Fibroblast of the conjunctiva (primary cell): Measurements from ENCODE around the gene FHIT.
"Not testable (repeated sequence)": the region's sequence is repeated elsewhere in the genome, so short reads cannot be mapped to it uniquely, and the experiment has no call there.

Source experiments
- DNase-seq: peaks from one replicate; pipeline ENCODE4 v3.0.0-alpha.2; 2010; ENCODE audit warnings: low read depth

FHIT gene

DNA sequence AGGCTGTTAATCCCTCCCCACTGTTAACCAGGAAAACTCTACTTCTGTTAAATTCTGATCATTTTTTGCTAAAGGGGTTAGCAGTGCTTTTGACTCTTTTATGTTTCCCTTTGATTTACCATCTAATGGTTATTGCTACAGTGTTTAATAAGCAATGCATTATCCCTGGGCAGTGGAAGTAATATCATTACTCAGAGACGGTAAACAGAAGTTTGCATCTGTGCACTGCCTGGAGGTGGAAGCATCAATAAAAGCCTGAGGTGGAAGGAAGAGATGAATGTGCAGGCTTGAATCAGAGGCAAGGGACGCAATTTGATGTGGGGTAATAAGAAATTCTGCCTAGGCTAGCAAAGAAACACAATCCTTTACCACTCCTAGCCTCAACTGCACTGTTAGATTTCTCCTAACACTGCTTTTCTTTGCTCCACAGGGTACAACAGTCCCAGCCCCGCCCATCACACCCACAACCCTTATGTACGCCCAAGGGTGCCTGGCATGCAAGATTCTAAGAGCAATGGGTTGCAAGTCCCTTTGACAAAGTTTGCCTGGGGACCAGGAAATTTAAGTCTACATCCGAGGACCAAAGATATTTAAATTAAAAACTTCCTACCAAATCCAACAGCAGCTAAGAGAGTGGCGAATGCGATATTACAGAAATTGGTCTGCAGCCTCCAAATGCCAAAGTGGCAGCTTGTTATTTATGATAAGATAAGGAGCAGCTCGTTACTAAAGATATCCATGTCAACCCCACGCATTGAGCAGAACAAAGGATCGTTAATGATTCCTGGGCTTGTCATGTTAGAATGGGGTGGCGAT, 261.4 kb downstream of the FHIT start:
- DNase-seq, result no peak

DNA sequence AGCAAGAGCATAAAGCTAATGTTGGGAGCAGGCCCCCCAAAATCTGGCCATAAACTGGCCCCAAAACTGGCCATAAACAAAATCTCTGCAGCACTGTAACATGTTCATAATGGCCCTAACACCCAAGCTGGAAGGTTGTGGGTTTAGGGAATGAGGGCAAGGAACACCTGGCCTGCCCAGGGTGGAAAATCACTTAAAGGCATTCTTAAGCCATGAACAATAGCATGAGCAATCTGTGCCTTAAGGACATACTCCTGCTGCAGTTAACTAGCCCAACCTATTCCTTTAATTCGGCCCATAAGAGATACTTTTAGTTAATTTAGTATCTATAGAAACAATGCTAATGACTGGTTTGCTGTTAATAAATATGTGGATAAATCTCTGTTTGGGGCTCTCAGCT, 264.1 kb downstream of the FHIT start:
- DNase-seq, result not testable (repeated sequence)

DNA sequence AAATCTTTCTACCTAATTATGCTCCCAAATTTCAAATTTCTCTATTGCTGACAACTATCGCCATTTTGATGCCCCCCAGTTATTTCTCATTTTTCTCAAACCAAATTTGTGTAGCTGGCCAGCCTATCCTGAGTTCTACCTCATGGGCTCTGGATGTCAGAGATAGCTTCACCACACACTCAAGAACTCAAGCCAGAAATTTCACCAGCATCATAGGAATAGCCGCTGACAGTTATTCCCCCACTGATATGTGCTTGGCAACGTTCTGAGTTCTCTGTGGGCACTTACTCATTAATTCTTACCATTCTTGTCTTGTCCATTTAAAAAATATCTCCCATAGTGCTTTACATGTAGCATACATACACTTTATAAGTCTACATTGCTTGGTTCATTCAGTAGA, 264.7 kb downstream of the FHIT start:
- no peak for DNase-seq

DNA sequence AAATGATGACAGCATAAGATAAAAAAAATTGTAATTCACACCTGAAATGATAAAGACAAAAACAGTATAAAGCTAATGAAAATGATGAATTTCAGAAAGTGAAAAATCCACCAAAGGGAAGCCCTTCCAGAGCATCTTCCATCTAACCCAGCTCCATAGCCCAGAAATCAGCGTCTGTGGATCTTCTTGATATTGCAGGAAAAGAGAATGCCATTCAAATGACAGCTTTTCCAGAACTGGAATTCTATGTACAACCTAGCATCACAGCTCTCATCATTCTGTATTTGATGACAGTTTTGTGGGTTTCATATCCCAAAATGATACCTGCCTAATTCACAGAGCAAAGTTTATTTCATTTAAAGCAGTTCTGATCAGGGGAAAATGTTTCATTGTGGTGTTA, 267.3 kb downstream of the FHIT start:
- DNase-seq, result no peak

DNA sequence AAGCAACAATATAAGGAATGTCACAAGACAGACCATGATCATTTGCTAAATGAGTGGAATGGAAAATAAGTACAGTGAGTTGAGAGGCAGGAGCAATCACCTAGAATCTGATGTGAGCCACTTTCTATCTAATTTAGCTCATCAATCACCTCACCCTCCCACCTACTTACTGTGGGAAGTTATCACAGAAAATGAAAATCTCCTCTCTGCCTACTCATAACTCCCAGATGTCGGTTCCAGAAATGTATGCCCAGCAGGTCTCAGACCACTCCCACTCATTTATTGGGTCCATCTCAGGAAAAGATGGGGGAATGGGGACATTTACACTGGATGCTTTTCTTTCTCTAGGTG, 270.9 kb downstream of the FHIT start:
- DNase-seq, result no peak

DNA sequence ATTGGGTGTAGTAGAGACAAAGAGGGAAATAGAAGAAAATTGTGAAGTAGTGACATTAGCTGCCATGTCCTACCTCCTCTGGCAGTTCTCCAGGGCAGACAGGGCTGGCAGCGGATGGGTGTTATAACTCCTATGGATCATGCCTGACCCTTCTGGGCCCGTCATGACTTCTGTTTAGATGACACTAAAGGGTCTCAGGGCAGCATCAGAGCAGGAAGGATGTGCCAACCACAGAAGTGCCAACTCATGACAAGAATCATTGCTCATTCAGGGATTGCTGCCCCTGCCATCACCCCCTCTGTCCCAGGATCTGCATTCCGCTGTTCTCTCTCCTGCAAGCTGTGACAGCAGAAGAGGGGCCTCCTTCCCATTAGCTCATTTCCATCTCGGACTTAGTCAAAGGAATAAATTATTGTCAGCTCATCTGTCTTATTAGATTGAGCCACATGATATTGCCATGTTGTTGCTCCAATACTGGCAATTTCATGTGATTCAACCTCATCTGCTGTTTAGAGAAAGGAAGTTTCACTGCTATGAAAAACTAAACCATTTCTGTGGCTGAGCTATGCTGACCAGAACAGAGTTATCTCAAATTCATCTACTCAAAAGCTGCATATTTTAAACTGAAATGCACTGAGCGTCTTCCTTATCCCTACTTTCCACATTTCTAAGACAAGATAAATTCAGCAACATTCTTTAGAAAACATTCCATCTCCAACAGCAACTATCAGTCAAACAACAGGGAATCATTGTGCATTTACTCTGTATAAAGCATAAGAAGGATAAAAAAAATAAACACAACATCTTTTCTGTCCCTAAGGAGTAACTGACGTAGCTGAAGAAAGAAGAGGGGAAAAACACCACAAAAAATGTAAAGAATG, 271.6 kb downstream of the FHIT start:
- peak; percentile 23 for DNase-seq

DNA sequence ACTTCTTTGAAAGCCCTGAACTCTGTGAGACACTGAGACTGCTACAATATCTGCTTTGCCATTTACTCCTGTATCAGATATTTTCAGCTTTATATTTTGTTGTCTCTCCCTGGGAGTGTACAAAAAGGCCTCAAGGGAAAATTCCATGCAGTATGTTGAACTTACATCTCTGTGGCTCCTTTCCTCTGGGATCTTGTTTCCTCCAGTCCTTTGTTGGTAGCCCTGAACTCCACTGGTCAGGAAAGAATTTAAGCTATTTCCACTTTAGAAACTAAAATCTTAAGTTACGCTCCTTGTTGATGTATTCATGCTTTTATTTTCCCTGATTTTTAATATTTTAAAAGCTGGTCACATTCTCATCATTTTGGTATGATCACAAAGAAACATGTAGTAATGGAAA, 277.9 kb downstream of the FHIT start:
- DNase-seq, result no peak

DNA sequence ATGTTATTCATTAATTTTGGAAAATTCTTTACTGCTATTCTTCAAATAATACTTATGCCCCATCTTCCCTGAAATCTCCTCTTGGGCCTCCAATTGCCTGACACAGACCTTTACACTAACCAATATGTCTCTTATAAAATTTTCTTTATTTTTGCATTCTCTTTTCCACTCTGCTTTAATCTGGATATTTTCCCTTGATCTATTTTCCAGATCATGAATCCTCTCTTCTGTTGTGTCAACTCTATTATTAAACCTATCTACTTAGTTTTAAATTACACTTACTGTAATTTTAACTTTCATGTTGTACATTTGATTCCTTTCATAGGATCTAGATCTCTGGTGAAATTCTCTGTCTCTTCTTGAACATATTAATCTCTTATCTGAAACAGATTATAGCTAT, 278.7 kb downstream of the FHIT start:
- no peak for DNase-seq

DNA sequence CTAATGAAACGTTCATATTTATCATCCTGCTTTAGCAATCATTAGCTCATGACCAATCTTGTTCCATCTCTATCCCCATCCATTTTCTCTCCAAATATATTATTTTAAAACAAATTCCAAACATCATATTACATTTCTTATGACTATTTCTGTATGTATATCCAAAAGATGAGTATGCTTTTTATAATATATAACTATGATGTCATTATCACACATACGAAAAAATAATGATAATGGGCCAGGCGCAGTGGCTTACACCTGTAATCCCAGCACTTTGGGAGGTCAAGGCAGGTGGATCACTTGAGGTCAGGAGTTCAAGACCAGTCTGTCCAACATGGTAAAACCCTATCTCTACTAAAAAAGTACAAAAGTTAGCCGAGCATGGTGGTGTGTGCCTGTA, 280.4 kb downstream of the FHIT start:
- DNase-seq, result no peak

DNA sequence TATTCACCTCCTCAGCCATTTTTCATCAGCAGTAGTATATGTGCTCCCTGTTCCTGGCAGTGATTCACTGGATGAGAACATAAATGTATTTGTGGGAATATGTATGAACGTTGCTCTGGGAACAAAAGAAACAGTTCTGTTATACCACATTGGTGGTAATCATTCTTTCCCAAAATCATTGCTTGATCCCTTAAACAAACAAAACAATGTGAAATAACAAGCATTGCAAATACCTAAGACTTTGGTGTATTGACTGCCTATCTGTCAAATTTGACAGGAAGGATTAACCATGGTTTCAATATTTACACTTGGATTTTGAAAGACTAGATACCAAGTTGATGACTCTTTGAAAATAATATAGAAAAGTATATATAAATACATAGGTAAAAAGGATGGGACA, 284.1 kb downstream of the FHIT start:
- no peak for DNase-seq

DNA sequence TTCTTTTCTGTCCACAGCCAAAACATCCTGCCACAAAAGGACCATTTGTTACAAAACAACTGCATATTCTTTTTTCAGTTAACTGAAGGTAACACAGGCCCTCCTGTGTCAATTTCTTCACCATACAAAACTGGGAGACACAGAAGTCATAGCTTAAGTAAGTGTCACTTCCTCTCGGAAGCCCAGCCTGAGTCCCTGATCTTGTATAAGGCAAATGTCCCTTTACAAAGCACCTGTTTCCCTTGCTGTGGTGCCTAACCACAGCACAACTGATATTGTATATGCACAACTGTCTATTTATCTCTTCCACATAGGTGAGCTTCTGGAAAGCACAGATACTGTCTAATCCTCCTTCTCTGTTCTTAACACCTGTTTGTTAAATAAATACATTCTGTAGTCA, 293.7 kb downstream of the FHIT start:
- DNase-seq, result no peak

DNA sequence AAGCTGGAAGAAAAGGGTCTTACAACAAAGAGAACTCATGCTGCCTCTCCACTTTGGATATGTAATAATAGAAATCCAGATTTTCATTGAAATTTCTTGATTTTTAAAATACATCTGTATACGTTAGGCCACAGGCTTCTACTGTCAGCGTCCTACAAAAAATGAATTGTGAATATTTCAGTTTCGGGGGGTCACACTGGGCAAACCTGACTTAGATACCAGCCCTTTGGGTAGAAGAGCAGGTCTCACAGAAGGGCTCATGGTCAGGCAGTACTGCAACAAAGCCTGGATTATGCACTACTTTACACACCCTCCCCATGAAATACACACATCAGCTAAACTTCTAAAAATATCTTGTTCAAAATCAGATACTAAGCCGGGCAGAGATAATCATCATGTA, 294.5 kb downstream of the FHIT start:
- DNase-seq, result no peak

DNA sequence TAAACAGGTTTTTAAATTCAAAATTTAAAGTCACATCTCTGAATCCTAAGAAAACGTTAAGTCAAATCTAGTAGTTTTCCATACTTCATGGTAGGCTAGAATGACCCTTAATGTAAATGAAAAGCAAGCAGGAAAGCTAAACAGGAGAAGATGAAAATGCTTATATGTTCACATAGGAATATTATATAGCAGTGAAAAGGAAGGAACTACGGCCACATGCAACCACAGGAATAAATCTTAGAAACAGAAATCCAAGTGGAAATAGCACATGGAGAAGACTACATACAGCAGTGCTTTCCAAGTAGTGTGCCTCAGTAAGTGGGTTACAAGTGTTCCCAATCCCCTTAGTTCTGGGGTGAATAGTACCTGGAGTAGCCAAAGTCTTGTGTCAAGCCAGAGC, 296.2 kb downstream of the FHIT start:
- DNase-seq, result no peak

DNA sequence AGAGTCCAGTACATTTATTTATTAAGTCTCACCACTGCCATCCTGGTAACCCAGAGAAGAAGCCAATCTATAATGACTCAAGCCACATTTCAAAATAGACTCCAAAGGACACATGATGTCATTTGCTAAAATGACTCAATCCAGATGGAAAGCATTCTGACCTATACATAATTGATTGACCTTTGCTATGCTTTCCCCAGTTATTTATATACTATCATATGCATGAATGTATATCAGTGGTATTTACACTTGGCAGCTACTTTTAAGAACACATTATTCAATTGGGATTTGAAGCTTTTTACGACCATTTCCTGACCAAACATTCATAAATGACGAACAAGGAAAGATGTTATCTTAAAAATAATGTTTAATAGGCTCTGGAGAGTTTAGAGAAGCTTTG, 297.2 kb downstream of the FHIT start:
- no peak for DNase-seq

DNA sequence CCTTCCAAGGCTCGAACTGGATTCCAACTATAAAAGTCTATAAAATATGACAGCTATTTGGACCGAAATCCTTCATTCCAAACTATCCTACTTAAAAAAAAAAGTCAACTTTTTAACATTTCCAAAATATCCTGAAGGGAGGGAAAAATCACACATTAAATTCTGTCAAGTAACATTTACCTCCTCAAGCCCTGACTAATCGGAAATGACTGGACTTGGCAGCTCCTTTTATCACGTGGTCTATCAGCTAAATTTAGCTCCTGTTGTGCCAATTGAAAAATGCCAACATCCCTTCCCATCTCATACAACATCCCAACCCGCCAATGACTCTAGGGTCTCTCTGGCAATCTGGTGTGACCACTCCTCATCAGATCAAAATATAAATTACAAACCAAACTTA, 297.9 kb downstream of the FHIT start:
- DNase-seq, result no peak

DNA sequence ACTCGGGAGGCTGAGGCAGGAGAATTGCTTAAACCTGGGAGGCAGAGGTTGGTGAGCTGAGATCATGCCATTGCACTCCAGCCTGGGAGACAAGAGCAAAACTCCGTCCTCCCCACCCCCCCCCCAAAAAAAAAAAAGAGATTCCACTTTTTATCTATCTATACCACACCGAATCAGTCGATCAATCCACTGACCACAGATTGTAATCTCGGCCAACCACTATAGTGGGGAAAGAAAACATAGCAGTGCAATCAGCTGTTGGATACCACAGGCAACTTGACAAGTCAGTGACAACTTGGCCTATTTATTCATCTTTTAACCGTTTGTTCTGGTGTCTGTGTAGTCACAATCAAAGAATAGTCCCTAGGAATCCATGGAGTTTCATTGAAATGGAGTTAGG, 299.2 kb downstream of the FHIT start:
- no peak for DNase-seq

DNA sequence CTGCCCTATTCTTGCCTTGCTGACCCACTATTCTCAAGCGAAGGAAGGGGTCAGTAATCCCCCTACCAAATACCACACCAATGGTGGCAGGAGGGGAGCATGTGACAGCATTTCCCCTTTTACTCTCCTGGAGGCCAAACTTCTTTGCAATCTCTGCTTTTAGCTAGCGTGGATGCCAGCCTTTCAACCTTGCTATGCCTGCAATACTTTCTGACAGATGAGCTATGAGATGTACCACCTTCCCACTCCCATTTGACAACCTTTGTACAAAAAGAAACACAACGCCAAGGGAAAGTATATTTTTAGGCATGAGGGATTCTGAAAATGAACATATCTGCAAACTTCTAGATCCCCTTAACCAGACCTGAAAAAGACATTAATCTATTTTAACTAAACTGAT, 302.1 kb downstream of the FHIT start:
- DNase-seq, result no peak

DNA sequence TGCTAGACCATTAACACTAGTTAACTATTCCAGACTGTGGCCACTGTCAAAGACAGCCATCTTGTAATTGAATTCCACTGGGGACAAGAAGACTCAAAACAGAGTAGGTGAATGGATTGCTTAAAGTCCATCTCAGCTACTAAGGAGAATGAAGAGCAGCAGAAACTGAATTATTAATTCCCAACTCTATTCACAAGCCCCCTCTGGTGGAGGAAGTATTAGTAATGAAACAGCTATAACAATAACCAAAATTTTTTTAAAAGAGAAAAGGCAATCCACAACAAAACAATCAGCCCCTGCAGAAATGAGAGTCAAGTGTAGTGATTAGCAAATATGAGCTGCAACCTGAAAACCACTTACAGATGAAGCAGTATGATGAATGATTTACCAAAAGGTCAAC, 302.8 kb downstream of the FHIT start:
- no peak for DNase-seq

DNA sequence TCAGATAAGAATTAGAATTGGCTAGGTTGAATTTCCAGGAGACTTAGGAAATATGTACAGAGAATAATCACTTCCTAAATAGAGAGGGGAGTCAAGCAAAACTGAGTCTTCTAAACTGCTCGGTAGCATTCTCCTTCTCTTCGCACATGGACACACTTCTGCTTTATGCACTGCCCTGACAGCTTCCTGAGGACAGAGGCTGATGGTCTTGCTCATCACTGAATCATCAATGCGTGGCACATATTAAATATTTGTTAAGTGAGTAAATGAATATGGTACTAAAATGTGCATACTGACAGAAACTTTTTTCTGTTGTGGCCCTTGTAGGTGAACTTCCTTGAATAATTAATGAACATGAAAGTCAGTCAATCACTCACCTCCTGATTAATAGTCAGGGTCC, 315.5 kb downstream of the FHIT start:
- no peak for DNase-seq

DNA sequence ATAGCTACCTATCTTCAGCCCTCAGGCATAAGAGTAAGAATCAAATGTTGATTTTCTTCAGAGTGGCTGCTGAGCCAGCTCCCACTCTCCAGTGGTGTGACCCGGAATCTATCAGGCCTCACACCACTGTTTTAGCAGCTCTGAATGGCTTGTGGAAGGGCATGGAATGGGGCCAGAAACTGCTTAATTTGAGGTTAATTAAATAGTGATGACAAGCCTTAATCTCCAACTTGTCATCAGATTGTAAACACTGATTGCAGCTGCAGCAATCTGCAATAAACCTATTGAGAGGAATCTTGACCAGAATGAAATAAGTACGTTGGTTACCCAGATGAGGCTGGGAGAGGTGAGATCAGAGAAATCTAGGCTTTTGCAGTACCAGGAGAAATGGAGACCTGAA, 317.4 kb downstream of the FHIT start:
- DNase-seq, result no peak

DNA sequence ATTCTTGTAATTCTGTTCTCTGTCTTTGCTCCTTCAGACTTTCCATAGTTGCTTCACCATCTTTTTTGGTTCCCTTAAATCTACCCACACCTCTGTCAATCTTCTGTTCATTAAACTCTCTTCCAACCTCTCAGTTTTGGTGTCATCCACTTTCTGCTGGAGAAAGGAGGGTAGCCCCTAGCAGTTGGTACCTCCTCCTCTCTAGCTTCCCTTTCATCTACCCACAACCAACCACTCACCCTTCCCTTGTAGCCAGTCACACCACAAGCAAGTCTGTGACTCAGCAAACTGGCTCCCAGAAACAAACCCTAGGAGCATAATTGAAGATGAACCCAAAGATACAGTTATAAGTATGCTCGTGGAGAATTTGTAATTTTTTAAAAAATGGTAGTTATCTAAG, 318.6 kb downstream of the FHIT start:
- no peak for DNase-seq

DNA sequence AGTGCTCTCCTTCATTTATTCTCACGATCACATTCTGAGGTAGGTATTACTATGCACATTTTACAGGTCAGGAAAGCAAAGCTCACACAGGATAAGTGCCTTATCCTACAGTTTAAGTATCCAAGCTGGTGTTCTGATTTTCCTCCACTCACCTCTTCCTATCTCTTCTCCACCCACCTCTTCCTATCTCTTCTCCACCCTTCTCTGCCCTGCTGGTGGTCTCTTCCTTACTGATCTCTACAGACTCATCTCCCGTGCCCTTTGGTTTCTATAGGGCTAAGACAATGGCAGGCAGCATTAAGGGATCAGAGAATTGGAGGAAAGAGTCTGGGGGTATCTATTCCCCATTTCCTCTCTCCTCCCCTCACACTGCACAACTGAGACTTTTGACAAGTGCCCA, 319.1 kb downstream of the FHIT start:
- no peak for DNase-seq

DNA sequence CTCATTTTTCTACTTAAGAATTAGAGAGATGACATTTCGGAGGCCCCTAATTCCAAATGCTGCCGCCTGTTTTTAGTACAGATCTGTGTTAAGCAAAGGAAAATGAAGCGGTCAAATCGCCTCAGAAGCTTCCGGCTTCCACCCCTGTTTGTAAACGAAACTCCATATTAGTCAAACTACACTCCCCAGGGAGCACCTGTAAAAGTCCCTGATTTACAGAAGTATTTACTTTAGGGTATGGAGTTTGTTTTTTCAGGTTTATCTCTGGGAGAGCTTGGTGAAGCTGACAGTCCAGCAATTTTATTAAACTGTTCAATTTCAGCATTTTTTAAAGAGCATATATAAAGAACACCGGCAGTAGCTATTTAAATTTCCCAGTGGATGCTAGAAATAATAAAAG, 319.8 kb downstream of the FHIT start:
- no peak for DNase-seq

DNA sequence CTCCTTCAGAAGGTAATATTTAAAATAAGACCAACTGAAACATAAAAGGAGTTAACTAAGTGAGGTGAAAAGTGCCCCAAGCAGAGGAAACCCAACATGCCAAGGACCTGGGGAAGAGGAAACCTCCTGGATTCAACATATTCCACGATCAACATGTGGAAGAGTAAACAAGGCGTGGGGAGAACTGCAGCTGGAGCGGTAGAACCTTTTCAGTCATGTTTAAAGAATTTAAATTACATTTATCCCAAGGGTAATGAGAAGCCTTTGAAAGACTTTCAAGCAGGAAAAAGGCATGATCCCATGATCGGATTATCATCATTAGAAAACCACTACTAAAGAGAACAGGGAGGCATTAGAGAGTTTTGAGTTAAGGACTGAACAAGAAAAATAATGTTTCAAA, 330.7 kb downstream of the FHIT start:
- no peak for DNase-seq
